Kidney capillary endothelial cell (primary cell): ENCODE results near the gene DTD1.

Source experiments
- DNase-seq: peaks from one replicate; pipeline ENCODE4 v3.0.0-alpha.2; 2018; ENCODE audit warnings: low spot score

DTD1 gene

GRCh38 chr20:18662279-18663040 lies 74.6 kb downstream of the DTD1 start:
- no peak for DNase-seq

- DNase-seq = no peak
Measured at GRCh38 chr20:18663932-18664331, 76.1 kb downstream of the DTD1 start.

- no peak for DNase-seq
Measured at GRCh38 chr20:18665135-18665534, 77.3 kb downstream of the DTD1 start.

- no peak for DNase-seq
Measured at GRCh38 chr20:18666803-18667415, 79.1 kb downstream of the DTD1 start.

GRCh38 chr20:18669241-18670019 lies 81.6 kb downstream of the DTD1 start:
- DNase-seq = no peak

- DNase-seq = no peak
Measured at GRCh38 chr20:18671203-18671710, 83.4 kb downstream of the DTD1 start.

GRCh38 chr20:18672834-18673233 lies 85.0 kb downstream of the DTD1 start:
- no peak for DNase-seq

- no peak for DNase-seq
Measured at GRCh38 chr20:18676396-18676795, 88.5 kb downstream of the DTD1 start.

GRCh38 chr20:18677126-18677525 lies 89.3 kb downstream of the DTD1 start:
- no peak for DNase-seq

- DNase-seq = no peak
Measured at GRCh38 chr20:18678549-18679419, 90.9 kb downstream of the DTD1 start.

GRCh38 chr20:18683839-18684238 lies 96.0 kb downstream of the DTD1 start:
- no peak for DNase-seq

- no peak for DNase-seq
Measured at GRCh38 chr20:18684775-18685174, 96.9 kb downstream of the DTD1 start.

- no peak for DNase-seq
Measured at GRCh38 chr20:18685406-18685805, 97.6 kb downstream of the DTD1 start.

GRCh38 chr20:18686696-18687095 lies 98.8 kb downstream of the DTD1 start:
- DNase-seq = no peak

GRCh38 chr20:18688676-18689075 lies 100.8 kb downstream of the DTD1 start:
- no peak for DNase-seq

GRCh38 chr20:18689557-18689956 lies 101.7 kb downstream of the DTD1 start:
- no peak for DNase-seq

- no peak for DNase-seq
Measured at GRCh38 chr20:18692447-18692846, 104.6 kb downstream of the DTD1 start.

- no peak for DNase-seq
Measured at GRCh38 chr20:18694071-18694470, 106.2 kb downstream of the DTD1 start.

GRCh38 chr20:18695175-18695574 lies 107.3 kb downstream of the DTD1 start:
- no peak for DNase-seq

GRCh38 chr20:18698735-18699380 lies 111.0 kb downstream of the DTD1 start:
- no peak for DNase-seq

- DNase-seq = no peak
Measured at GRCh38 chr20:18701969-18702368, 114.1 kb downstream of the DTD1 start.
